CD14-positive monocyte (primary cell): Measurements from ENCODE around the gene FNDC10. TPM values are rescaled to one million over a fixed set of nuclear protein-coding genes. Genes with fewer than 3 reads are reported as not detected.

Experiments
- DNase-seq, 3 donors: peaks; one replicate each; pipeline ENCODE4 v3.0.0-alpha.2; 2011 to 2022
- H2AFZ ChIP-seq: 2 replicates; pipeline ENCODE4 v1.6.0; 2012; ENCODE audit warnings: mild to moderate bottlenecking, low read depth, low read length, inconsistent platforms; ENCODE audit not compliant: insufficient read depth, poor library complexity, severe bottlenecking
- H3K27ac ChIP-seq, 2 donors: 1 replicate in 1 of 2; 2 replicates in 1 of 2; pipeline ENCODE4 v1.5.1; 2012 to 2013; ENCODE audit warnings: low read length in 2 of 2, control low read depth in 1 of 2, inconsistent platforms in 1 of 2, low read depth in 1 of 2, mild to moderate bottlenecking in 1 of 2
- H3K27me3 ChIP-seq, 2 donors: one replicate each; pipeline versions ENCODE4 v1.6.0 to v1.6.1; 2011 to 2013; ENCODE audit warnings: low read length in 2 of 2; ENCODE audit not compliant: control insufficient read depth in 2 of 2, insufficient read depth in 2 of 2
- H3K36me3 ChIP-seq, 2 donors: replicated peaks in 1 of 2; 1 replicate in 1 of 2; 2 replicates in 1 of 2; pipeline versions ENCODE4 v1.5.1 to v1.6.1; 2012 to 2013; ENCODE audit warnings: low read length in 2 of 2, control low read depth in 1 of 2, inconsistent platforms in 1 of 2, mild to moderate bottlenecking in 1 of 2; ENCODE audit not compliant: insufficient read depth in 2 of 2, control insufficient read depth in 1 of 2
- H3K4me1 ChIP-seq, 2 donors: 1 replicate in 1 of 2; 2 replicates in 1 of 2; pipeline versions ENCODE4 v1.5.1 to v1.6.1; 2012 to 2013; ENCODE audit warnings: low read length in 2 of 2, control low read depth in 1 of 2, inconsistent platforms in 1 of 2, mild to moderate bottlenecking in 1 of 2, moderate library complexity in 1 of 2; ENCODE audit not compliant: insufficient read depth in 2 of 2, control insufficient read depth in 1 of 2
- H3K4me2 ChIP-seq: replicated peaks from 2 replicates; pipeline ENCODE3; 2012; ENCODE audit warnings: low read length, moderate library complexity, mild to moderate bottlenecking; ENCODE audit not compliant: poor library complexity, severe bottlenecking; ENCODE audit errors: extremely low read depth
- H3K4me3 ChIP-seq, 3 experiments: fragments of 200-600 bp in 1 of 3; sonication (generic) in 1 of 3; replicated peaks in 1 of 3; 1 replicate in 2 of 3; 2 replicates in 1 of 3; pipeline ENCODE4 v1.5.1; 2011 to 2013; ENCODE audit warnings: low read length in 3 of 3, mild to moderate bottlenecking in 3 of 3, control low read depth in 2 of 3, low read depth in 2 of 3, inconsistent platforms in 1 of 3, moderate library complexity in 1 of 3
- H3K79me2 ChIP-seq: 2 replicates; pipeline ENCODE4 v1.6.0; 2012; ENCODE audit warnings: mild to moderate bottlenecking, control low read depth, inconsistent platforms, low read length, moderate library complexity; ENCODE audit not compliant: insufficient read depth
- H3K9ac ChIP-seq: 2 replicates; pipeline ENCODE4 v1.6.0; 2017; ENCODE audit warnings: low read length, mild to moderate bottlenecking; ENCODE audit not compliant: insufficient read depth, poor library complexity, severe bottlenecking
- H3K9me3 ChIP-seq, 2 donors: replicated peaks in 1 of 2; 1 replicate in 1 of 2; 2 replicates in 1 of 2; pipeline versions ENCODE4 v1.5.1 to v1.6.1; 2012 to 2013; ENCODE audit warnings: low read length in 2 of 2, control low read depth in 1 of 2; ENCODE audit not compliant: control insufficient read depth in 1 of 2, insufficient read depth in 1 of 2
- H4K20me1 ChIP-seq: 2 replicates; pipeline ENCODE4 v1.6.0; 2012; ENCODE audit warnings: mild to moderate bottlenecking, low read length, control low read depth, moderate library complexity; ENCODE audit not compliant: insufficient read depth
- H3K27ac Mint-ChIP-seq, 7 donors: one replicate each; pipeline ENCODE4 v1.8.0; 2020; ENCODE audit warnings: mild to moderate bottlenecking in 7 of 7, mixed read lengths in 7 of 7, moderate library complexity in 6 of 7, inconsistent platforms in 2 of 7
- H3K27me3 Mint-ChIP-seq, 3 donors: one replicate each; pipeline ENCODE4 v1.8.0; 2021 to 2022; ENCODE audit warnings: low read depth in 3 of 3, mild to moderate bottlenecking in 3 of 3, mixed read lengths in 3 of 3, moderate library complexity in 3 of 3, inconsistent platforms in 1 of 3
- H3K36me3 Mint-ChIP-seq, 2 donors: one replicate each; pipeline ENCODE4 v1.8.0; 2020; ENCODE audit warnings: mixed read lengths in 2 of 2, inconsistent platforms in 1 of 2, mild to moderate bottlenecking in 1 of 2
- H3K4me1 Mint-ChIP-seq: one replicate; pipeline ENCODE4 v1.8.0; 2020; ENCODE audit warnings: mild to moderate bottlenecking, mixed read lengths
- H3K4me3 Mint-ChIP-seq, 2 donors: one replicate each; pipeline ENCODE4 v1.8.0; 2020; ENCODE audit warnings: mild to moderate bottlenecking in 2 of 2, mixed read lengths in 2 of 2, moderate library complexity in 1 of 2
- H3K9me3 Mint-ChIP-seq, 7 donors: one replicate each; pipeline ENCODE4 v1.8.0; 2020 to 2022; ENCODE audit warnings: mixed read lengths in 7 of 7, mild to moderate bottlenecking in 6 of 7, moderate library complexity in 6 of 7, inconsistent platforms in 2 of 7
- CTCF ChIP-seq: fragments of 200-600 bp; IDR thresholded peaks from one replicate; pipeline ENCODE4 v1.8.0; 2022; ENCODE audit warnings: antibody characterized with exemption, mild to moderate bottlenecking
- WGBS: methylation state at CpG from one replicate; pipeline ENCODE4 v1.1.5; 2013; ENCODE audit warnings: missing lambda C conversion rate; ENCODE audit not compliant: insufficient coverage; 5-methylcytosine and 5-hydroxymethylcytosine counted together
- intact Hi-C, 2 donors: fragments of 100-400 bp; cut with micrococcal nuclease; formaldehyde crosslinking; loops; one replicate each; pipeline versions ENCODE4 v1.15.0 to v1.15.1; 2023
- polyA plus RNA-seq, 3 donors: library from polyadenylated mRNA; depleted of rRNA in 1 of 3; unstranded in 2 of 3; stranded (reverse) in 1 of 3; fragments of 300-500 nt in 2 of 3; fragments of >200 nt in 1 of 3; fragmentation: Illumina TruSeq in 2 of 3; gene quantifications; 1 replicate in 2 of 3; 2 replicates in 1 of 3; pipeline ENCODE4 v1.2.3, GENCODE V29; 2012 to 2021

The FNDC10 gene
- polyA plus RNA-seq, 3 donors: 0.46 to 3.4 (median 1.5) TPM

GRCh38 chr1:1629430-1630190 is 29.7 kb upstream of the FNDC10 start:
- H3K79me2 ChIP-seq: no peaks in the 10 kb centered on the region
- Mint-ChIP-seq H3K27me3 (peaks cover 14 to 44% (median 22%) of the 10 kb centered on the region in 3 donors), H3K9me3 (peaks cover 0 to 11% (median 3%) of the 10 kb centered on the region in 7 donors), H3K27ac (no peak overlapping the region), H3K4me1 (peaks cover 2% of the 10 kb centered on the region), H3K36me3 (peaks cover 4 to 12% of the 10 kb centered on the region in 2 donors), H3K4me3 (peak overlapping the region in 1 of 2 donors; percentile 26)
- no peak overlapping the region for H2AFZ ChIP-seq
- H4K20me1 ChIP-seq: no peaks in the 10 kb centered on the region
- no peak overlapping the region for H3K9ac ChIP-seq
- peak in 1 of 3 donors; percentile 8 for DNase-seq
- intact Hi-C loops: no loop called here
- peaks cover 11 to 30% of the 10 kb centered on the region in 2 donors for H3K27me3 ChIP-seq
- H3K4me3 ChIP-seq: no peak overlapping the region
- peaks cover 3 to 9% of the 10 kb centered on the region in 2 donors for H3K4me1 ChIP-seq
- H3K4me2 ChIP-seq: no peak overlapping the region
- H3K9me3 ChIP-seq: no peaks in the 10 kb centered on the region
- H3K36me3 ChIP-seq: no peaks in the 10 kb centered on the region
- H3K27ac ChIP-seq: no peak overlapping the region
- 19% methylated on average over 26 of the region's 48 CpGs for WGBS
- TF ChIP-seq CTCF: no peak

GRCh38 chr1:1628754-1629429 is 29.0 kb upstream of the FNDC10 start:
- Histone ChIP-seq H3K27ac (no peak overlapping the region), H4K20me1 (no peaks in the 10 kb centered on the region), H3K4me2 (no peak overlapping the region), H3K9ac (no peak overlapping the region), H3K4me1 (peaks cover 3 to 9% of the 10 kb centered on the region in 2 donors), H3K4me3 (no peak overlapping the region), H3K36me3 (no peaks in the 10 kb centered on the region), H2AFZ (no peak overlapping the region), H3K9me3 (no peaks in the 10 kb centered on the region), H3K27me3 (peaks cover 11 to 30% of the 10 kb centered on the region in 2 donors), H3K79me2 (no peaks in the 10 kb centered on the region)
- peaks cover 14 to 44% (median 22%) of the 10 kb centered on the region in 3 donors for H3K27me3 Mint-ChIP-seq
- peaks cover 2% of the 10 kb centered on the region for H3K4me1 Mint-ChIP-seq
- WGBS: 28% methylated on average over 47 of the region's 53 CpGs
- H3K9me3 Mint-ChIP-seq: peaks cover 0 to 11% (median 3%) of the 10 kb centered on the region in 7 donors
- intact Hi-C loops: no loop called here
- H3K27ac Mint-ChIP-seq: no peak overlapping the region
- peak in 1 of 3 donors; percentile 3 for DNase-seq
- H3K36me3 Mint-ChIP-seq: peaks cover 4 to 12% of the 10 kb centered on the region in 2 donors
- TF ChIP-seq CTCF: no peak
- peak overlapping the region in 1 of 2 donors; percentile 35 for H3K4me3 Mint-ChIP-seq
